Natural killer cell (primary cell): ENCODE measurements around the gene MTHFR. TPM values are rescaled to one million over a fixed set of nuclear protein-coding genes. Genes with fewer than 3 reads are reported as not detected.

Experiments
- ATAC-seq, 3 donors: fragments of 150-1000 bp in 2 of 3; fragments of 200-7000 bp in 1 of 3; cut with Tn5 transposase; 1 replicate in 1 of 3; 2 replicates in 2 of 3; pipeline ENCODE4 v1.10.0; 2021; ENCODE audit warnings: mild to moderate bottlenecking in 2 of 3, moderate library complexity in 2 of 3
- DNase-seq, 2 donors: peaks; one replicate each; pipeline versions ENCODE4 v3.0.0 to v3.0.0-alpha.2; 2013 to 2021; ENCODE audit warnings: mixed read lengths in 1 of 2
- H3K27ac ChIP-seq: one replicate; pipeline ENCODE4 v1.5.1; 2013; ENCODE audit warnings: mild to moderate bottlenecking, low read length
- H3K27me3 ChIP-seq: one replicate; pipeline ENCODE4 v1.6.1; 2013; ENCODE audit warnings: low read length; ENCODE audit not compliant: control insufficient read depth, insufficient read depth
- H3K36me3 ChIP-seq: one replicate; pipeline ENCODE4 v1.6.1; 2013; ENCODE audit warnings: low read length; ENCODE audit not compliant: control insufficient read depth, insufficient read depth
- H3K4me1 ChIP-seq: one replicate; pipeline ENCODE4 v1.6.1; 2013; ENCODE audit warnings: low read length; ENCODE audit not compliant: control insufficient read depth, insufficient read depth
- H3K4me3 ChIP-seq: one replicate; pipeline ENCODE4 v1.5.1; 2013; ENCODE audit warnings: low read length
- H3K9me3 ChIP-seq: one replicate; pipeline ENCODE4 v1.6.1; 2013; ENCODE audit warnings: low read length; ENCODE audit not compliant: control insufficient read depth, insufficient read depth
- H3K27ac Mint-ChIP-seq, 2 donors: one replicate each; pipeline ENCODE4 v1.8.0; 2022; ENCODE audit warnings: mild to moderate bottlenecking in 2 of 2, mixed read lengths in 2 of 2, moderate library complexity in 1 of 2
- H3K27me3 Mint-ChIP-seq, 2 donors: one replicate each; pipeline ENCODE4 v1.8.0; 2022; ENCODE audit warnings: low read depth in 2 of 2, mixed read lengths in 2 of 2
- H3K36me3 Mint-ChIP-seq: one replicate; pipeline ENCODE4 v1.8.0; 2022; ENCODE audit warnings: mixed read lengths
- H3K4me1 Mint-ChIP-seq, 2 donors: one replicate each; pipeline ENCODE4 v1.8.0; 2022; ENCODE audit warnings: mixed read lengths in 2 of 2
- H3K4me3 Mint-ChIP-seq: one replicate; pipeline ENCODE4 v1.8.0; 2022; ENCODE audit warnings: mild to moderate bottlenecking, moderate library complexity, mixed read lengths
- H3K9me3 Mint-ChIP-seq, 2 donors: one replicate each; pipeline ENCODE4 v1.8.0; 2022; ENCODE audit warnings: mixed read lengths in 2 of 2
- CTCF ChIP-seq: fragments of 200-600 bp; IDR thresholded peaks from one replicate; pipeline ENCODE4 v1.8.0; 2022; ENCODE audit warnings: antibody characterized with exemption
- WGBS: methylation state at CpG from one replicate; pipeline ENCODE4 v1.1.7; 2013; ENCODE audit warnings: missing lambda C conversion rate; ENCODE audit not compliant: insufficient coverage; 5-methylcytosine and 5-hydroxymethylcytosine counted together
- intact Hi-C: fragments of 100-400 bp; cut with micrococcal nuclease; formaldehyde crosslinking; loops from one replicate; pipeline ENCODE4 v1.14.2; 2022
- total RNA-seq, 4 donors: library from RNA; stranded (reverse); fragments of 120-200 nt in 1 of 4; gene quantifications; one replicate each; pipeline versions ENCODE4 v1.2.3 to v1.2.4, GENCODE V29; 2013 to 2022

Gene MTHFR
- total RNA-seq, 3 donors from 2014 or later (not counting 1 experiment from before 2014, with no cell fraction given): 61.8 to 78.4 (median 69.5) TPM

- Histone ChIP-seq H3K27me3 (no peaks in the 10 kb centered on the region), H3K36me3 (no peaks in the 10 kb centered on the region), H3K4me3 (no peak overlapping the region), H3K4me1 (no peaks in the 10 kb centered on the region), H3K9me3 (no peaks in the 10 kb centered on the region), H3K27ac (no peak overlapping the region)
- Mint-ChIP-seq H3K36me3 (no peaks in the 10 kb centered on the region), H3K4me3 (no peak overlapping the region), H3K4me1 (no peaks in the 10 kb centered on the region), H3K27ac (no peak overlapping the region), H3K27me3 (no peaks in the 10 kb centered on the region), H3K9me3 (no peaks in the 10 kb centered on the region)
- ATAC-seq (no peak), DNase-seq (no peak)
- no peak for TF ChIP-seq CTCF
- intact Hi-C loops: no loop called here
- WGBS: 72% methylated on average over 11 of the region's 11 CpGs
Observed at GRCh38 chr1:11771481-11772043, 34.2 kb downstream of the MTHFR start.

- Histone ChIP-seq H3K4me3 (no peak overlapping the region), H3K9me3 (no peaks in the 10 kb centered on the region), H3K27me3 (no peaks in the 10 kb centered on the region), H3K36me3 (no peaks in the 10 kb centered on the region), H3K4me1 (no peaks in the 10 kb centered on the region), H3K27ac (no peak overlapping the region)
- H3K4me1 Mint-ChIP-seq: no peaks in the 10 kb centered on the region
- no peak for TF ChIP-seq CTCF
- intact Hi-C loops: no loop called here
- H3K27ac Mint-ChIP-seq: no peak overlapping the region
- H3K9me3 Mint-ChIP-seq: no peaks in the 10 kb centered on the region
- DNase-seq (no peak), ATAC-seq (no peak)
- H3K36me3 Mint-ChIP-seq: no peaks in the 10 kb centered on the region
- H3K4me3 Mint-ChIP-seq: no peak overlapping the region
- no peaks in the 10 kb centered on the region for H3K27me3 Mint-ChIP-seq
Observed at GRCh38 chr1:11770011-11770410, 35.8 kb downstream of the MTHFR start.

GRCh38 chr1:11769274-11769673 is 36.5 kb downstream of the MTHFR start:
- intact Hi-C loops: no loop called here
- Mint-ChIP-seq H3K9me3 (no peaks in the 10 kb centered on the region), H3K4me1 (no peaks in the 10 kb centered on the region), H3K36me3 (no peaks in the 10 kb centered on the region), H3K4me3 (no peak overlapping the region), H3K27me3 (no peaks in the 10 kb centered on the region), H3K27ac (no peak overlapping the region)
- Histone ChIP-seq H3K9me3 (no peaks in the 10 kb centered on the region), H3K27ac (no peak overlapping the region), H3K4me3 (no peak overlapping the region), H3K4me1 (no peaks in the 10 kb centered on the region), H3K36me3 (no peaks in the 10 kb centered on the region), H3K27me3 (no peaks in the 10 kb centered on the region)
- DNase-seq: no peak
- no peak for TF ChIP-seq CTCF
- no peak for ATAC-seq
- WGBS: 85% methylated on average over 4 of the region's 4 CpGs

GRCh38 chr1:11768821-11769220 is 36.9 kb downstream of the MTHFR start:
- TF ChIP-seq CTCF: no peak
- H3K4me3 Mint-ChIP-seq: no peak overlapping the region
- no peaks in the 10 kb centered on the region for H3K36me3 ChIP-seq
- H3K27ac Mint-ChIP-seq: no peak overlapping the region
- intact Hi-C loops: no loop called here
- no peaks in the 10 kb centered on the region for H3K4me1 Mint-ChIP-seq
- WGBS: 70% methylated on average over 3 of the region's 4 CpGs
- H3K4me1 ChIP-seq: no peaks in the 10 kb centered on the region
- no peaks in the 10 kb centered on the region for H3K27me3 Mint-ChIP-seq
- H3K9me3 Mint-ChIP-seq: no peaks in the 10 kb centered on the region
- no peaks in the 10 kb centered on the region for H3K27me3 ChIP-seq
- no peak overlapping the region for H3K4me3 ChIP-seq
- ATAC-seq (no peak), DNase-seq (no peak)
- H3K9me3 ChIP-seq: no peaks in the 10 kb centered on the region
- H3K27ac ChIP-seq: no peak overlapping the region
- no peaks in the 10 kb centered on the region for H3K36me3 Mint-ChIP-seq
